Measurements from ENCODE around the gene MIPOL1. TPM values are rescaled to one million over a fixed set of nuclear protein-coding genes. Genes with fewer than 3 reads are reported as not detected.
"Not testable (repeated sequence)": the region's sequence is repeated elsewhere in the genome, so short reads cannot be mapped to it uniquely, and the experiment has no call there.

The MIPOL1 gene
- total and polyA plus RNA-seq, 10 donors: 0.50 to 15.5 (median 7.3) TPM

DNA sequence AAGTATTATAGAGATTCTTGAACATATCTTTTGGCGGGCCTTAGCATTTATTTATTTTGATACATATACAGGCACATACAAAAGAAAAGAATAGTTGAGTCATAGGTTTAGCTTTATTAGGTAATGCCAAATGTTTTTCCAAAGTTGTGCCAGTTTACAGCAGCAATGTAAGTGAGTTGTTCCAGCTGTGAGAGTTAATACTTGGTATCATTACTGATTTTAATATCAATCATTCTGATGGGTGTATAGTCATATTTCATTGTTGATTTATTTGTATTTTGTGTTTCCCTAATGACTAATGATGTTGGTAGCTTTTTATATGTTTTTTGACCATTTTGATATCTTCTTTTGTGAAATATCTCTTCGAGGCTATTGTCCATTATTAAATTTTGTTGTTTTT lies 122.4 kb downstream of the MIPOL1 start:
- Histone ChIP-seq H3K9me3 (peaks cover 0 to 11% (median 5%) of the 10 kb centered on the region in 8 donors), H3K27ac (no peak overlapping the region), H3K36me3 (no peaks in the 10 kb centered on the region), H3K4me3 (no peak overlapping the region), H3K4me1 (no peaks in the 10 kb centered on the region), H3K27me3 (replicated peaks in 1 of 7) (no peaks in the 10 kb centered on the region)
- TF ChIP-seq POLR2A (IDR thresholded peaks at IDR 0.05): no peak
- no peak for TF ChIP-seq POLR2AphosphoS5 (IDR thresholded peaks at IDR 0.05)
- TF ChIP-seq, protein P1, sequence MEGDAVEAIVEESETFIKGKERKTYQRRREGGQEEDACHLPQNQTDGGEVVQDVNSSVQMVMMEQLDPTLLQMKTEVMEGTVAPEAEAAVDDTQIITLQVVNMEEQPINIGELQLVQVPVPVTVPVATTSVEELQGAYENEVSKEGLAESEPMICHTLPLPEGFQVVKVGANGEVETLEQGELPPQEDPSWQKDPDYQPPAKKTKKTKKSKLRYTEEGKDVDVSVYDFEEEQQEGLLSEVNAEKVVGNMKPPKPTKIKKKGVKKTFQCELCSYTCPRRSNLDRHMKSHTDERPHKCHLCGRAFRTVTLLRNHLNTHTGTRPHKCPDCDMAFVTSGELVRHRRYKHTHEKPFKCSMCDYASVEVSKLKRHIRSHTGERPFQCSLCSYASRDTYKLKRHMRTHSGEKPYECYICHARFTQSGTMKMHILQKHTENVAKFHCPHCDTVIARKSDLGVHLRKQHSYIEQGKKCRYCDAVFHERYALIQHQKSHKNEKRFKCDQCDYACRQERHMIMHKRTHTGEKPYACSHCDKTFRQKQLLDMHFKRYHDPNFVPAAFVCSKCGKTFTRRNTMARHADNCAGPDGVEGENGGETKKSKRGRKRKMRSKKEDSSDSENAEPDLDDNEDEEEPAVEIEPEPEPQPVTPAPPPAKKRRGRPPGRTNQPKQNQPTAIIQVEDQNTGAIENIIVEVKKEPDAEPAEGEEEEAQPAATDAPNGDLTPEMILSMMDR (IDR thresholded peaks at IDR 0.05 in 8 of 11, conservative IDR thresholded peaks at IDR 0.05 in 3 of 11): no peak
- WGBS, 5 donors: 79 to 88% (median 84%) methylated on average over 2 of the region's 2 CpGs
- intact Hi-C loops (cut with DNase I; ENCODE audit: low total_unique reads): no loop called here
- DNase-seq: no peak

DNA sequence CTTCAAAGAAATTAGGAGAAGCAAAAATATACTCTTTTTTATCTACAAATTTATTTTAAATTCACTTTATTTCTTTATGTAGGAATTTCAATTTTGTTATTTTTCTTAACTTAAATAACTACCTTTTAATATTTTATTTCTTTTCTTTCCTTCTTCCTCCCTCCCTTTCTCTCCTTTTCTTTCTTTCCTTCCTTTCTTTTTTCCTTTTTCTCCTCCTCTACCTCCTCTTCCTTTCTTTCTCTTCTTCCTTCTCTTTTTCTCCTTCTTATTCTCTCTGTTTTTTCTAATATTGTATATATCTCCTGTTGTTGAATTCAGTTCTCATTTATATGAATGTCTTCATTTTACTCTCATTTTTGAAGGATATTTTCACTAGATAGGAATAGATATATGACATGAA lies 127.6 kb downstream of the MIPOL1 start:
- TF ChIP-seq, protein P1 (IDR thresholded peaks at IDR 0.05 in 8 of 11, conservative IDR thresholded peaks at IDR 0.05 in 3 of 11): no peak
- TF ChIP-seq POLR2A (IDR thresholded peaks at IDR 0.05) (no peak), POLR2AphosphoS5 (IDR thresholded peaks at IDR 0.05) (no peak)
- H3K27me3 ChIP-seq (replicated peaks in 1 of 7): no peaks in the 10 kb centered on the region
- no peaks in the 10 kb centered on the region for H3K4me1 ChIP-seq
- no peaks in the 10 kb centered on the region for H3K36me3 ChIP-seq
- no peak overlapping the region for H3K27ac ChIP-seq
- DNase-seq: no peak
- peaks cover 0 to 25% (median 7%) of the 10 kb centered on the region in 8 donors for H3K9me3 ChIP-seq
- no peak overlapping the region for H3K4me3 ChIP-seq
- intact Hi-C loops (cut with DNase I; ENCODE audit: low total_unique reads): no loop called here

GRCh38 chr14:37326434-37326833 lies 128.7 kb downstream of the MIPOL1 start:
- no peak for DNase-seq
- H3K4me3 ChIP-seq: no peak overlapping the region
- no peaks in the 10 kb centered on the region for H3K4me1 ChIP-seq
- TF ChIP-seq POLR2A (IDR thresholded peaks at IDR 0.05) (no peak), POLR2AphosphoS5 (IDR thresholded peaks at IDR 0.05) (no peak)
- TF ChIP-seq, protein P1 (IDR thresholded peaks at IDR 0.05 in 8 of 11, conservative IDR thresholded peaks at IDR 0.05 in 3 of 11): no peak
- H3K27ac ChIP-seq: no peak overlapping the region
- peaks cover 0 to 34% (median 17%) of the 10 kb centered on the region in 8 donors for H3K9me3 ChIP-seq
- WGBS, 5 donors: 75 to 85% (median 82%) methylated on average over 1 of the region's 1 CpG
- intact Hi-C loops (cut with DNase I; ENCODE audit: low total_unique reads): no loop called here
- H3K27me3 ChIP-seq (replicated peaks in 1 of 7): no peaks in the 10 kb centered on the region
- no peaks in the 10 kb centered on the region for H3K36me3 ChIP-seq

GRCh38 chr14:37327933-37328332 lies 130.2 kb downstream of the MIPOL1 start:
- intact Hi-C loops (cut with DNase I; ENCODE audit: low total_unique reads); H3K27ac ChIP-seq; DNase-seq; H3K27me3 ChIP-seq (replicated peaks in 1 of 7); H3K36me3 ChIP-seq; H3K4me1 ChIP-seq; H3K4me3 ChIP-seq: not testable (repeated sequence)
- WGBS, 5 donors: 82 to 93% (median 84%) methylated on average over 5 of the region's 5 CpGs
- H3K9me3 ChIP-seq: peaks cover 0 to 42% (median 22%) of the 10 kb centered on the region in 8 donors

- peaks cover 0 to 34% (median 16%) of the 10 kb centered on the region in 8 donors for H3K9me3 ChIP-seq
- no peaks in the 10 kb centered on the region for H3K4me1 ChIP-seq
- no peak for TF ChIP-seq POLR2AphosphoS5 (IDR thresholded peaks at IDR 0.05)
- TF ChIP-seq, protein P1 (IDR thresholded peaks at IDR 0.05 in 8 of 11, conservative IDR thresholded peaks at IDR 0.05 in 3 of 11): no peak
- no peak for TF ChIP-seq POLR2A (IDR thresholded peaks at IDR 0.05)
- no peaks in the 10 kb centered on the region for H3K36me3 ChIP-seq
- no peak overlapping the region for H3K4me3 ChIP-seq
- no peak overlapping the region for H3K27ac ChIP-seq
- 91 to 100% (median 94%) methylated on average over 1 of the region's 1 CpG for WGBS, 5 donors
- no peaks in the 10 kb centered on the region for H3K27me3 ChIP-seq (replicated peaks in 1 of 7)
- intact Hi-C loops (cut with DNase I; ENCODE audit: low total_unique reads): no loop called here
- no peak for DNase-seq
Observed at GRCh38 chr14:37328673-37329072, 130.9 kb downstream of the MIPOL1 start.
